Measurements from ENCODE around the gene DGKI. TPM values are rescaled to one million over a fixed set of nuclear protein-coding genes. Genes with fewer than 3 reads are reported as not detected.

Gene DGKI
- polyA plus RNA-seq, 2 of the 4 experiments (the other 2 are of a cell fraction), result 0.05 to 0.08 TPM

DNA sequence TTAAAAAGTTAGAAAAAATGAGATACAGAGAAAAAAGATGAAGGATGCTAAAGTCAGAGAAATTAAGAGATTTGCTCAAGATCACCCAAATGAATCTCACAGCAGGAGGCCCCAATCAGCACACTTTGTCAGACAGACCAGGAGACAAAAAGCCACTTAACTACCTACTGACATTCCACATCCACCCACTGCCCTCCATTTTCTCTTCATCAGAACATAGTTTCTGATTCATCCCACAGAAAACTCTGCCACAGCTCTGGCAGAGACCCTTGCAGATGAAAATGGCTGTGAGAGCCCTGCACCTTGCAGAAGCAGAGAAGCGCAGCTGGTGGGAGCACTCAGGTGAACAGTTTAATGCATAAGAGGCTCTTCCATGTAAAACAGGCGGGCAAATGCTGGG is 26.6 kb downstream of the DGKI start (continued):
- no peak for TF ChIP-seq HES2 (IDR thresholded peaks at IDR 0.05)
- TF ChIP-seq CHD2 (IDR thresholded peaks at IDR 0.05; ENCODE audit: low read length, partially characterized antibody), result no peak
- TF ChIP-seq RARB (CRISPR knock-in tag; IDR thresholded peaks at IDR 0.05), result no peak
- TF ChIP-seq REST (IDR thresholded peaks at IDR 0.05), result no peak
- TF ChIP-seq HDAC2 (IDR thresholded peaks at IDR 0.05), result no peak

GRCh38 chr7:137818036-137818435 is 28.7 kb downstream of the DGKI start:
- CTCF ChIA-PET, result interaction anchor here (0.6 to 1.5 kb wide), 4 partner anchors 12 to 161 kb away, joined by 3 to 7 read pairs (median 4); no protein-coding TSS in a partner anchor
- WGBS (ENCODE audit: missing lambda C conversion rate), result 17% methylated on average over 2 of the region's 2 CpGs
- Histone ChIP-seq H3K4me2 (no peak overlapping the region), H3K4me3 (no peak overlapping the region), H3K4me1 (no peaks in the 10 kb centered on the region), H3K27ac (no peak overlapping the region), H3K9me3 (no peaks in the 10 kb centered on the region)
- ATAC-seq (no peak), FAIRE-seq (no peak), DNase-seq (ENCODE audit: low read depth in 1 of 2, low spot score in 1 of 2) (no peak)
- TF ChIP-seq, protein P1, sequence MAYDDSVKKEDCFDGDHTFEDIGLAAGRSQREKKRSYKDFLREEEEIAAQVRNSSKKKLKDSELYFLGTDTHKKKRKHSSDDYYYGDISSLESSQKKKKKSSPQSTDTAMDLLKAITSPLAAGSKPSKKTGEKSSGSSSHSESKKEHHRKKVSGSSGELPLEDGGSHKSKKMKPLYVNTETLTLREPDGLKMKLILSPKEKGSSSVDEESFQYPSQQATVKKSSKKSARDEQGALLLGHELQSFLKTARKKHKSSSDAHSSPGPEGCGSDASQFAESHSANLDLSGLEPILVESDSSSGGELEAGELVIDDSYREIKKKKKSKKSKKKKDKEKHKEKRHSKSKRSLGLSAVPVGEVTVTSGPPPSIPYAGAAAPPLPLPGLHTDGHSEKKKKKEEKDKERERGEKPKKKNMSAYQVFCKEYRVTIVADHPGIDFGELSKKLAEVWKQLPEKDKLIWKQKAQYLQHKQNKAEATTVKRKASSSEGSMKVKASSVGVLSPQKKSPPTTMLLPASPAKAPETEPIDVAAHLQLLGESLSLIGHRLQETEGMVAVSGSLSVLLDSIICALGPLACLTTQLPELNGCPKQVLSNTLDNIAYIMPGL (CRISPR knock-in tag; IDR thresholded peaks at IDR 0.05; ENCODE audit: borderline replicate concordance), result no peak
- TF ChIP-seq KDM5A (IDR thresholded peaks at IDR 0.05) (no peak), MAFK (IDR thresholded peaks at IDR 0.05; ENCODE audit: partially characterized antibody) (no peak), HOXB13 (CRISPR knock-in tag; IDR thresholded peaks at IDR 0.05; ENCODE audit: low read depth) (no peak), JUN (IDR thresholded peaks at IDR 0.05) (no peak), EP300 (IDR thresholded peaks at IDR 0.05) (no peak)
- POLR2A ChIA-PET, result no interaction called here

GRCh38 chr7:137816696-137817320 is 30.0 kb downstream of the DGKI start:
- 14% methylated on average over 5 of the region's 5 CpGs for WGBS (ENCODE audit: missing lambda C conversion rate)
- TF ChIP-seq ELK1 (IDR thresholded peaks at IDR 0.05; ENCODE audit: low read depth, low read length), result no peak
- TF ChIP-seq, protein P2, sequence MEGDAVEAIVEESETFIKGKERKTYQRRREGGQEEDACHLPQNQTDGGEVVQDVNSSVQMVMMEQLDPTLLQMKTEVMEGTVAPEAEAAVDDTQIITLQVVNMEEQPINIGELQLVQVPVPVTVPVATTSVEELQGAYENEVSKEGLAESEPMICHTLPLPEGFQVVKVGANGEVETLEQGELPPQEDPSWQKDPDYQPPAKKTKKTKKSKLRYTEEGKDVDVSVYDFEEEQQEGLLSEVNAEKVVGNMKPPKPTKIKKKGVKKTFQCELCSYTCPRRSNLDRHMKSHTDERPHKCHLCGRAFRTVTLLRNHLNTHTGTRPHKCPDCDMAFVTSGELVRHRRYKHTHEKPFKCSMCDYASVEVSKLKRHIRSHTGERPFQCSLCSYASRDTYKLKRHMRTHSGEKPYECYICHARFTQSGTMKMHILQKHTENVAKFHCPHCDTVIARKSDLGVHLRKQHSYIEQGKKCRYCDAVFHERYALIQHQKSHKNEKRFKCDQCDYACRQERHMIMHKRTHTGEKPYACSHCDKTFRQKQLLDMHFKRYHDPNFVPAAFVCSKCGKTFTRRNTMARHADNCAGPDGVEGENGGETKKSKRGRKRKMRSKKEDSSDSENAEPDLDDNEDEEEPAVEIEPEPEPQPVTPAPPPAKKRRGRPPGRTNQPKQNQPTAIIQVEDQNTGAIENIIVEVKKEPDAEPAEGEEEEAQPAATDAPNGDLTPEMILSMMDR (IDR thresholded peaks at IDR 0.05), result peak; percentile 26; the same call in 1 of the 3 replicates
- no peak for TF ChIP-seq EHMT2 (IDR thresholded peaks at IDR 0.05; ENCODE audit: low read depth)
- peak; percentile 47 to 48; a peak in 4 of 5 replicates for TF ChIP-seq RAD21 (conservative IDR thresholded peaks at IDR 0.05 in 1 of 2, IDR thresholded peaks at IDR 0.05 in 1 of 2)
- TF ChIP-seq, protein P3, sequence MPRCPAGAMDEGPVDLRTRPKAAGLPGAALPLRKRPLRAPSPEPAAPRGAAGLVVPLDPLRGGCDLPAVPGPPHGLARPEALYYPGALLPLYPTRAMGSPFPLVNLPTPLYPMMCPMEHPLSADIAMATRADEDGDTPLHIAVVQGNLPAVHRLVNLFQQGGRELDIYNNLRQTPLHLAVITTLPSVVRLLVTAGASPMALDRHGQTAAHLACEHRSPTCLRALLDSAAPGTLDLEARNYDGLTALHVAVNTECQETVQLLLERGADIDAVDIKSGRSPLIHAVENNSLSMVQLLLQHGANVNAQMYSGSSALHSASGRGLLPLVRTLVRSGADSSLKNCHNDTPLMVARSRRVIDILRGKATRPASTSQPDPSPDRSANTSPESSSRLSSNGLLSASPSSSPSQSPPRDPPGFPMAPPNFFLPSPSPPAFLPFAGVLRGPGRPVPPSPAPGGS (IDR thresholded peaks at IDR 0.05), result no peak
- TF ChIP-seq SMC3 (IDR thresholded peaks at IDR 0.05), result peak; percentile 27; the same call in 1 of the 3 replicates
- FAIRE-seq (no peak), DNase-seq (ENCODE audit: low read depth in 1 of 2, low spot score in 1 of 2) (peak in 1 of 2 experiments; percentile 6), ATAC-seq (peak; percentile 49 to 67; a peak in 2 of 6 replicates)
- Histone ChIP-seq H3K4me3 (no peak overlapping the region), H3K4me2 (no peak overlapping the region), H3K4me1 (no peaks in the 10 kb centered on the region), H3K9me3 (no peaks in the 10 kb centered on the region), H3K27ac (no peak overlapping the region)
- ChIA-PET CTCF (interaction anchor here (1.0 to 1.6 kb wide), 4 partner anchors 20 to 188 kb away, joined by 3 to 5 read pairs (median 4); no protein-coding TSS in a partner anchor), POLR2A (no interaction called here)
